Vagina (tissue), 2 donors: Measurements from ENCODE around the gene PTPN12. TPM values are rescaled to one million over a fixed set of nuclear protein-coding genes. Genes with fewer than 3 reads are reported as not detected.
"Not testable (repeated sequence)": the region's sequence is repeated elsewhere in the genome, so short reads cannot be mapped to it uniquely, and the experiment has no call there.

Experiments used
- DNase-seq, 2 donors: peaks; one replicate each; pipeline ENCODE4 v3.0.0-alpha.2; 2017; ENCODE audit errors: extremely low spot score in 2 of 2
- H3K27ac ChIP-seq: fragments of 200-600 bp; sonication (generic); one replicate; pipeline ENCODE4 v1.5.1; 2019
- H3K27me3 ChIP-seq: fragments of 200-600 bp; sonication (generic); one replicate; pipeline ENCODE4 v1.5.1; 2019
- H3K36me3 ChIP-seq, 2 donors: fragments of 200-600 bp; sonication (generic); one replicate each; pipeline ENCODE4 v1.5.1; 2017 to 2019
- H3K4me1 ChIP-seq: fragments of 200-600 bp; sonication (generic); one replicate; pipeline ENCODE4 v1.5.1; 2019
- H3K4me3 ChIP-seq, 2 donors: fragments of 200-600 bp; sonication (generic); 1 replicate in 1 of 2; 2 replicates in 1 of 2; pipeline ENCODE4 v1.5.1; 2016 to 2019
- H3K9me3 ChIP-seq: fragments of 200-600 bp; sonication (generic); one replicate; pipeline ENCODE4 v1.5.1; 2019
- CTCF ChIP-seq, 3 experiments: fragments of 450-650 bp in 2 of 3; fragments of 200-600 bp in 1 of 3; sonication (generic) in 1 of 3; IDR thresholded peaks; one replicate each; pipeline ENCODE4 v1.5.1; 2017 to 2019; ENCODE audit warnings: antibody characterized with exemption in 3 of 3, mild to moderate bottlenecking in 2 of 3, moderate library complexity in 2 of 3
- POLR2A ChIP-seq, 2 donors: fragments of 450-650 bp; IDR thresholded peaks; one replicate each; pipeline ENCODE4 v1.6.1; 2017; ENCODE audit warnings: antibody characterized with exemption in 2 of 2, mild to moderate bottlenecking in 2 of 2, moderate library complexity in 2 of 2
- POLR2AphosphoS5 ChIP-seq, 2 donors: sonication (generic); formaldehyde crosslinking; IDR thresholded peaks; one replicate each; pipeline ENCODE4 v1.9.0; 2017; ENCODE audit warnings: antibody characterized with exemption in 2 of 2, mild to moderate bottlenecking in 2 of 2, low read depth in 1 of 2; ENCODE audit not compliant: insufficient read depth in 1 of 2
- intact Hi-C: fragments of 100-400 bp; cut with DNase I; formaldehyde crosslinking; loops from one replicate; pipeline ENCODE4 v1.15.1; 2023
- total RNA-seq: library from RNA; depleted of rRNA; stranded (reverse); fragments of >200 nt; gene quantifications from one replicate; pipeline ENCODE4 v1.2.3, GENCODE V29; 2016

Gene PTPN12
- total RNA-seq, 1 donor from 2014 or later, result 106 TPM

- intact Hi-C loops, result no loop called here
- H3K36me3 ChIP-seq, result peaks cover 0 to 6% of the 10 kb centered on the region in 2 donors
Measured at GRCh38 chr7:77631820-77632219, 94.7 kb downstream of the PTPN12 start.

DNA sequence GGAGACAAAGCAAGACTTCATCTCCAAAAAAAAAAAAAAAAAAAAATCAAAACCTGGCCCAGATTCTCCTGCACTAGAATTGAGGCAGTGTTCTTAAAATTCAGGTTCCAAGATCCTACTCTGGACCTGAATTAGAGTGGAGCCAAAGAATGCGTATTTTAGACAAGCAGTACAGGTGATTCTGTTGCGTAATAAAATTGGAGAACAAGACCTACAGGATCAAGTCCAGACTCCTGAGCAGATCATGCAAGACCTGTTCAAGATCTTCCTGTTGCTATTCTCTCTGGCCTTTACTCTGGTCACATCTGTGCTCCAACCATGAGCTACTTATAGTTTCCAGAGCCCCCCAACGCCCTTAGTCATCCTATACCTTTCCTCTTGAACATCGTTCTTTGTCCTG lies 107.7 kb downstream of the PTPN12 start:
- Histone ChIP-seq H3K4me3 (no peak overlapping the region), H3K36me3 (peaks cover 0 to 34% of the 10 kb centered on the region in 2 donors), H3K27ac (no peak overlapping the region), H3K27me3 (no peaks in the 10 kb centered on the region), H3K4me1 (no peaks in the 10 kb centered on the region), H3K9me3 (no peaks in the 10 kb centered on the region)
- TF ChIP-seq POLR2AphosphoS5 (IDR thresholded peaks at IDR 0.05; ENCODE audit: insufficient read depth in 1 of 2, low read depth in 1 of 2) (no peak), POLR2A (IDR thresholded peaks at IDR 0.05) (no peak), CTCF (IDR thresholded peaks at IDR 0.05) (no peak)
- no peak for DNase-seq
- intact Hi-C loops, result no loop called here

More at GRCh38 chr7:77631820-77632219, 94.7 kb downstream of the PTPN12 start:
- Histone ChIP-seq H3K9me3 (no peaks in the 10 kb centered on the region), H3K4me1 (no peaks in the 10 kb centered on the region), H3K27ac (no peak overlapping the region), H3K4me3 (no peak overlapping the region), H3K27me3 (no peaks in the 10 kb centered on the region)
- TF ChIP-seq POLR2A (IDR thresholded peaks at IDR 0.05) (no peak), POLR2AphosphoS5 (IDR thresholded peaks at IDR 0.05; ENCODE audit: insufficient read depth in 1 of 2, low read depth in 1 of 2) (no peak), CTCF (IDR thresholded peaks at IDR 0.05) (no peak)
- DNase-seq, result no peak

DNA sequence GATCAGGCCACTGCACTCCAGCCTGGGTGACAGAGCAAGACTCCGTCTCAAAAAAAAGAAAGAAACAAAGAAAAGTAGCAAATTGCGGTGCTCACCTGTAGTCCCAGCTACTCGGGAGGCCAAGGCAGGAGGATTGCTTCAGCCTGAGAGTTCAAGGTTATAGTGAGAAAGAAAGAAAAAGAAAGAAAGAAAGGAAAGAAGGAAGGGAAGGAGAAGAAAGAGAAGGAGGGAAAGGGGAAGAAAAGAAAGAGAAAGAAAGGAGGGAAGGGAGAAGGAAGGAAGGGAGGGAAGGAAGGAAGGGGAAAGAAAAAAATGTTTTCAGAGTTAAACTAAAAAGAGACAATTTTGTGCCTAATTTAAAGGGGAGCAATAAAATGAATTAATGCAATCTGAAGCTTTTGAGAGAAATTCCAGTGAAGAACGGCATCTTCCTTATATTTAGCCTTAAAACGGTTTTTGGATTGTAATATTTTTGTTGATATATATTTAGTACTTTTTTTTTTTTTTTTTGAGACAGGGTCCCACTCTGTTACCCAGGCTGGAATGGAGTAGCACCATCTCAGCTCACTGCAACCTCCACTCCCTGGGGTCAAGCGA lies 111.7 kb downstream of the PTPN12 start:
- TF ChIP-seq POLR2AphosphoS5 (IDR thresholded peaks at IDR 0.05; ENCODE audit: insufficient read depth in 1 of 2, low read depth in 1 of 2), result no peak
- H3K27ac ChIP-seq, result no peak overlapping the region
- H3K36me3 ChIP-seq, result peaks cover 0 to 23% of the 10 kb centered on the region in 2 donors
- no peak for DNase-seq
- no peaks in the 10 kb centered on the region for H3K9me3 ChIP-seq
- intact Hi-C loops, result no loop called here
- H3K4me1 ChIP-seq, result no peaks in the 10 kb centered on the region
- no peaks in the 10 kb centered on the region for H3K27me3 ChIP-seq
- no peak overlapping the region for H3K4me3 ChIP-seq

DNA sequence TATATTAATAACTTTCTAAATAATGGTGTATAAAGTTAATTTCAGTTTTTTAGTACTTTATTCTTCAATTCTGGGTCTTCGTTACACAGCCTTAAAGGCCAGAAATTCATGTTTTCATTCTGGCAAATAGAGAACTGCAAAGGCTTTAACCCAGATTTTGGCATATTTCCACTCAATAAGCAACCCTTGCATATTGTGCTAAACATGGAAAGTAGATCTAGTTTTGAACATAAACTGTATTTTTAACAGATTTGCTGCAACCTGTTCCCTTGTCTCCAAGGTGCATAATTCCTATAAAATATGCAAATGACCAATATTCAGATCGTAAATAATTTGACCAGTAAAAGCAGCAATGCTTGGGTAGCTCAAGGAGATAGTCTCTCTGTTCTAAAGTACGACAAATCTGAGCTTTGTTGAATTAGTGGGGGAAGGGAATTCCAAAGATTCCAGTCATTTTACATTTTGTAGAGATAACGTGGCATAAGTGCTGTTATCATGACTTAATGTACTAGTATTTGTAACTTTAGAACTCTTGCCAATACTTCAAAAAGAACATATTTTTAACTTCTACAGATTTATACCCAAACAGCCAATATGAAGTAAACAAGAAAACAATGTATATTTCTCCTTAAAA lies 112.7 kb downstream of the PTPN12 start:
- Histone ChIP-seq H3K4me3 (no peak overlapping the region), H3K36me3 (peaks cover 0 to 14% of the 10 kb centered on the region in 2 donors), H3K4me1 (no peaks in the 10 kb centered on the region), H3K9me3 (no peaks in the 10 kb centered on the region), H3K27me3 (no peaks in the 10 kb centered on the region), H3K27ac (no peak overlapping the region)
- no peak for TF ChIP-seq POLR2AphosphoS5 (IDR thresholded peaks at IDR 0.05; ENCODE audit: insufficient read depth in 1 of 2, low read depth in 1 of 2)
- TF ChIP-seq CTCF (IDR thresholded peaks at IDR 0.05), result no peak
- TF ChIP-seq POLR2A (IDR thresholded peaks at IDR 0.05), result no peak
- DNase-seq, result no peak
- intact Hi-C loops, result loop anchor here (5.0 kb wide), 1 partner anchor 112 kb away; no protein-coding TSS in a partner anchor

DNA sequence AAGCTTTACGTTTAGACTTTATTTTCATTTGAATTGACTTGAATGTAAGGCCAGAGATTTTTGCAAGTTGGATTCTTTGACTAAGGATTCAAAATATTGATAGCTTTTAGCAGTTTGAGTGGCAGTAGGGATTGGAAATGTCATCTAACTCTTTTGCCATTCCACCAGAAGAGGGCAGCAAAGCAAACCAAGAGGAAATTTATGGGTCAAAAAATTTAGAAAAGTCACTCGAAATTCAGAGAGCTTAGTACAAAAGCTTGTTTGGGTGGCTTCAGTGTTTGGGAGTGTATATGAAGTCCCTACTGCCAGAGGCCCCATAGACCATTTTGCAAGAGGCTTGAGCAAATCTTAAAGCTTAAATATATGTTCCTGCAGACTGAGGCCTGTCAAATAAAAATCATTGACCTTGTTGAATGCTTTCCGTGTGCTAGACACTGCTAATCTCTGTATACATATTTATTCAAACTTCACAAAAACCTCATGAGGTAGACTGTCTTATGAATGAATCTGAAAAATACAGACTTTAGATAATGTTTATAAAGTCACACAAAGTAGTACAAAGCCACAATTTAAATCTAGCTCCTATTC lies 114.6 kb downstream of the PTPN12 start:
- Histone ChIP-seq H3K27me3 (no peaks in the 10 kb centered on the region), H3K4me3 (no peak overlapping the region), H3K36me3 (peaks cover 0 to 6% of the 10 kb centered on the region in 2 donors), H3K27ac (no peak overlapping the region), H3K4me1 (no peaks in the 10 kb centered on the region), H3K9me3 (no peaks in the 10 kb centered on the region)
- intact Hi-C loops, result loop anchor here (5.0 kb wide), 1 partner anchor 111 kb away; no protein-coding TSS in a partner anchor
- TF ChIP-seq CTCF (IDR thresholded peaks at IDR 0.05), result peak; percentile 56 to 66 (median 61)
- peak in 1 of 2 donors; percentile 16 for TF ChIP-seq POLR2AphosphoS5 (IDR thresholded peaks at IDR 0.05; ENCODE audit: insufficient read depth in 1 of 2, low read depth in 1 of 2)
- no peak for TF ChIP-seq POLR2A (IDR thresholded peaks at IDR 0.05)
- no peak for DNase-seq

GRCh38 chr7:77652826-77653225 lies 115.7 kb downstream of the PTPN12 start:
- DNase-seq, H3K27me3 ChIP-seq: not testable (repeated sequence)
- intact Hi-C loops, result loop anchor here (5.0 kb wide), 1 partner anchor 109 kb away; no protein-coding TSS in a partner anchor

More at GRCh38 chr7:77652826-77653225, 115.7 kb downstream of the PTPN12 start:
- not testable (repeated sequence) for H3K4me3 ChIP-seq, H3K36me3 ChIP-seq, H3K4me1 ChIP-seq, H3K9me3 ChIP-seq, H3K27ac ChIP-seq
